Gastroesophageal sphincter (tissue), 4 donors: ENCODE data around the gene BEND7. TPM values are rescaled to one million over a fixed set of nuclear protein-coding genes. Genes with fewer than 3 reads are reported as not detected.

Experiments
- ATAC-seq: fragments of 150-250 bp; one replicate; pipeline ENCODE4 v1.9.1; 2016; ENCODE audit warnings: mild to moderate bottlenecking, moderate library complexity
- H3K27ac ChIP-seq, 4 donors: fragments of 200-600 bp; sonication (generic) in 3 of 4; 1 replicate in 3 of 4; 2 replicates in 1 of 4; pipeline ENCODE4 v1.5.1; 2016 to 2019
- H3K27me3 ChIP-seq: fragments of 200-600 bp; sonication (generic); one replicate; pipeline ENCODE4 v1.5.1; 2019
- H3K36me3 ChIP-seq, 2 donors: fragments of 200-600 bp; sonication (generic); one replicate each; pipeline ENCODE4 v1.5.1; 2019; ENCODE audit warnings: control low read depth in 1 of 2
- H3K4me1 ChIP-seq, 3 donors: fragments of 200-600 bp; sonication (generic); 1 replicate in 2 of 3; 2 replicates in 1 of 3; pipeline ENCODE4 v1.5.1; 2016 to 2019; ENCODE audit warnings: control low read depth in 2 of 3
- H3K4me3 ChIP-seq, 2 donors: fragments of 200-600 bp; sonication (generic); one replicate each; pipeline ENCODE4 v1.5.1; 2019; ENCODE audit warnings: mild to moderate bottlenecking in 1 of 2, moderate library complexity in 1 of 2
- H3K9me3 ChIP-seq, 3 donors: fragments of 200-600 bp; sonication (generic); one replicate each; pipeline ENCODE4 v1.5.1; 2017 to 2019; ENCODE audit warnings: control low read depth in 2 of 3
- EP300 ChIP-seq: sonication (generic); formaldehyde crosslinking; IDR thresholded peaks from one replicate; pipeline ENCODE4 v1.6.1; 2017; ENCODE audit warnings: antibody characterized with exemption, mild to moderate bottlenecking
- POLR2A ChIP-seq, 2 donors: fragments of 450-650 bp; IDR thresholded peaks; one replicate each; pipeline ENCODE4 v1.6.1; 2017; ENCODE audit warnings: antibody characterized with exemption in 2 of 2, mild to moderate bottlenecking in 2 of 2, moderate library complexity in 1 of 2
- POLR2AphosphoS5 ChIP-seq: sonication (generic); formaldehyde crosslinking; IDR thresholded peaks from one replicate; pipeline ENCODE4 v1.6.1; 2017; ENCODE audit warnings: antibody characterized with exemption
- WGBS, 2 donors: methylation state at CpG; one replicate each; pipeline ENCODE4 v1.1.5; 2018; ENCODE audit warnings: low coverage in 1 of 2; 5-methylcytosine and 5-hydroxymethylcytosine counted together
- total RNA-seq, 4 donors: library from RNA; depleted of rRNA; stranded (reverse); fragments of >200 nt; gene quantifications; one replicate each; pipeline ENCODE4 v1.1.0, GENCODE V29; 2016
- TF ChIP-seq, protein P1 (sequence below), 4 experiments: fragments of 200-600 bp in 2 of 4; fragments of 450-650 bp in 2 of 4; sonication (generic) in 1 of 4; IDR thresholded peaks; one replicate each; pipeline ENCODE4 v1.5.1; 2017 to 2019; ENCODE audit warnings: antibody characterized with exemption in 4 of 4, mild to moderate bottlenecking in 2 of 4, moderate library complexity in 2 of 4

The BEND7 gene
- total RNA-seq, 4 donors from 2014 or later, result 18.4 to 25.9 (median 22.5) TPM

DNA sequence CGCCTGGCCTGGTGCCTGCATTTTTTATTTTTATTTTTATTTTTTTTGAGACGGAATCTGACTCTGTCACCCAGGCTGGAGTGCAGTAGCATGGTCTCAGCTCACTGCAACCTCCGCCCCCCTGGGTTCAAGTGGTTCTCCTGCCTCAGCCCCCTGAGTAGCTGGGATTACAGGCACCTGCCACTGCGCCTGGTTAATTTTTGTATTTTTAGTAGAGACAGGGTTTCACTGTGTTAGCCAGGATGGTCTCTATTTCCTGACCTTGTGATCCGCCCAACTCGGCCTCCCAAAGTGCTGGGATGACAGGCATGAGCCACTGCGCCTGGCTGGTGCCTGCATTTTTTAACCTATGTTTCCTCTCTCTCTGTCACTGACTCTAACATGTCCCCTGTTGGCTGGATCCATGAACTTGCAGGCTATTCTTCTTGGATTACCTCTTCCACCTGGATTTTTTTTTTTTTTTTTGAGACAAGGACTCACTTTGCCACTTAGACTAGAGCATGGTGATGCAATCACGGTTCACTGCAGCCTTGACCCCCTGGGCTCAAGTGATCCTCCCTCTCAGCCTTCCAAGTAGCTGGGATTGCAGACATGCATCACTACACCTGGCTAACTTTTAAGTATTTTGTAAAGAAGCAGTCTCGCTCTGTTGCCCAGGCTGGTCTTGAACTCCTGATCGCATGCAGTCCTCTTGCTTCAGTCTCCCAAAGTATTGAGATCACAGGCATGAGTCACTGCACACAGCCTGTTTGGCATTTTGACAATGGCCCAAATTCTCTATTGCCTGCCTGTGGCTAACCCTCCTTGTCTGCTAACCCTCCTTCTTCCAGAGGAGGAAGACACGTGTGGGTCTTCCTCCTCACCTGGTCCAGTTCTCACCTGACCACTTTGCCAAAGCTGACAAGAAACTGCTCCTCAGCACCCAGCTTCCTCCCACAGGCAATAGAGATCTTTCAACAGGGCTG, 34.9 kb upstream of the BEND7 start:
- no peaks in the 10 kb centered on the region for H3K9me3 ChIP-seq
- no peak overlapping the region for H3K4me3 ChIP-seq
- H3K36me3 ChIP-seq, result no peaks in the 10 kb centered on the region
- TF ChIP-seq POLR2A (IDR thresholded peaks at IDR 0.05), result no peak
- TF ChIP-seq EP300, result no peak
- TF ChIP-seq, protein P1, sequence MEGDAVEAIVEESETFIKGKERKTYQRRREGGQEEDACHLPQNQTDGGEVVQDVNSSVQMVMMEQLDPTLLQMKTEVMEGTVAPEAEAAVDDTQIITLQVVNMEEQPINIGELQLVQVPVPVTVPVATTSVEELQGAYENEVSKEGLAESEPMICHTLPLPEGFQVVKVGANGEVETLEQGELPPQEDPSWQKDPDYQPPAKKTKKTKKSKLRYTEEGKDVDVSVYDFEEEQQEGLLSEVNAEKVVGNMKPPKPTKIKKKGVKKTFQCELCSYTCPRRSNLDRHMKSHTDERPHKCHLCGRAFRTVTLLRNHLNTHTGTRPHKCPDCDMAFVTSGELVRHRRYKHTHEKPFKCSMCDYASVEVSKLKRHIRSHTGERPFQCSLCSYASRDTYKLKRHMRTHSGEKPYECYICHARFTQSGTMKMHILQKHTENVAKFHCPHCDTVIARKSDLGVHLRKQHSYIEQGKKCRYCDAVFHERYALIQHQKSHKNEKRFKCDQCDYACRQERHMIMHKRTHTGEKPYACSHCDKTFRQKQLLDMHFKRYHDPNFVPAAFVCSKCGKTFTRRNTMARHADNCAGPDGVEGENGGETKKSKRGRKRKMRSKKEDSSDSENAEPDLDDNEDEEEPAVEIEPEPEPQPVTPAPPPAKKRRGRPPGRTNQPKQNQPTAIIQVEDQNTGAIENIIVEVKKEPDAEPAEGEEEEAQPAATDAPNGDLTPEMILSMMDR (IDR thresholded peaks at IDR 0.05), result no peak
- TF ChIP-seq POLR2AphosphoS5, result no peak
- no peak for ATAC-seq
- no peak overlapping the region for H3K27ac ChIP-seq
- 87 to 95% methylated on average over 9 to 10 of the region's 11 CpGs for WGBS, 2 donors
- no peaks in the 10 kb centered on the region for H3K27me3 ChIP-seq
- no peaks in the 10 kb centered on the region for H3K4me1 ChIP-seq

DNA sequence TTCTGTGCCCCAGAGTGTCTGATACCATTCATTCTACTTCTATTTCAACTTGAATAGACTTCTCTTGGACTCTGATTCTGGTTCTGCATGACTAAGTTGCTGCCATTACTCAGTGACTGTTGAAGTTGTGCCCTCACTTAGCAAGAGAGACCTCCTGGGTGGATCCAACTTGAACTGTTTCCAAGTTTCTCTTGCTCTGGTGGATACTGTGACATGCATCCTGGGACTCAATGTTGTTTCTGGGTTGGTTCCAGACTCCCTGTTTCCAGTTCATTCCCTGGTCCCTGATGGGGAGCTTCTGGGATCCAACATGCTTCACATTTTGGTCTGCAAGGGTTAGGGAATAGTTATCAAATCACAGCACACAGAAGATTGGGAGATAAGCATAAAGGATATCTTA, 31.8 kb upstream of the BEND7 start:
- TF ChIP-seq POLR2AphosphoS5 (no peak), EP300 (no peak), POLR2A (IDR thresholded peaks at IDR 0.05) (no peak)
- H3K36me3 ChIP-seq, result no peaks in the 10 kb centered on the region
- H3K27me3 ChIP-seq, result no peaks in the 10 kb centered on the region
- no peaks in the 10 kb centered on the region for H3K9me3 ChIP-seq
- H3K27ac ChIP-seq, result no peak overlapping the region
- H3K4me1 ChIP-seq, result no peaks in the 10 kb centered on the region
- ATAC-seq, result no peak
- no peak overlapping the region for H3K4me3 ChIP-seq

DNA sequence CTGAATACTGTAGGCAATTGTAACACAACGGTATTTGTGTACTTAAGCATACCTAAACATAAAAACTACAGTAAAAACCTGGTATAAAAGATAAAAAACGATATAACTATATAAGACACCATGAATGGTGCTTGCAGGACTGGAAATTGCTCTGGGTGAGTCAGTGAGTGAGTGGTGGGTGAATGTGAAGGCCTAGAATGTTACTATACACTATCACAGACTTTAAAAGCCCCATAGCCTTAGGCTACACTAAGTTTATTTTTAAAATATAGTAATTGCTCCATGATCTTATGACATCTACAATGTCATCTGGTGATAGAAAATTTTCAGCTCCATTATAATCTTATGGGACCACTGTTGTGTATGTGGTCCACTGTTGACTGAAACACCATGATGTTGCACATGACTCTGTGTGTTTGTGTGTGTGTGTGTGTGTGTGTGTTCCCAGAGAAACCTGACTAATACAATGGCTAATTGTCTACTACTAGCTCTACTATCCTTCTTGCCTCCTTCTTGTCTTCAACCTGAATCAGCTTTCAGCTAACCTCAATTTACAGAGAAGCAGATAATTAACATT, 30.4 kb upstream of the BEND7 start:
- 69 to 83% methylated on average over 2 of the region's 2 CpGs for WGBS, 2 donors
- no peak for ATAC-seq
- Histone ChIP-seq H3K27me3 (no peaks in the 10 kb centered on the region), H3K4me1 (no peaks in the 10 kb centered on the region), H3K36me3 (no peaks in the 10 kb centered on the region), H3K27ac (no peak overlapping the region), H3K9me3 (no peaks in the 10 kb centered on the region), H3K4me3 (no peak overlapping the region)
- TF ChIP-seq, protein P1 (IDR thresholded peaks at IDR 0.05), result no peak
- TF ChIP-seq POLR2AphosphoS5 (no peak), EP300 (no peak), POLR2A (IDR thresholded peaks at IDR 0.05) (no peak)

DNA sequence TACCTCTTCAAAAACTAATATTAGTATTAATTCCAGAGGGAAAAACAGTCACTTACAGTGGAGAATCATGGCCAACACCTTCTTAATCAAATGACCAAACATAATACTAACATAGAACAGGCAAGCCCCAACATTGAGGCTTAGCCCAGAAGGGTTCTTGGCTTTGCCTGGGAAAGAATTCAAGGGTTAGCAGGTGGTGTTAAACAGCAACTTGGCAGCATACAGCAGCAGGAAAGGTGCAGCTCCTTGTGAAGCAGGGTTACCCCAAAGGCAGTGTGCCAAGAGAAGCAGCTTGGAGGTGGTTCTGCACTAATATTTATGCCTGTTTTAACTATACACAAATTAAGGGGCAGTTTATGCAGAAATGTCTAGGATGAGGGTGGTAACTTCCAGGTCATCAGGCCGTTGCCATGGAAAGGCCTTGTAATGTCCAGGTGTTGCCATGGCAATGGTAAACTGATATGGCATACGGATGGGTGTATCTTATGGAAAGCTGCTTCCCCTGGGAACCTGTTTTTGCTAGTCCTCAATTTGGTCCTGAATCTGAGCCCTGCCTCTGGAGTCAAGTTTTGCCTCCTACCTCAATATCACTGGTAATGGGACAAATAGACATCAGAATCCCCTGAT, 27.2 kb upstream of the BEND7 start:
- H3K4me3 ChIP-seq, result no peak overlapping the region
- no peak for ATAC-seq
- WGBS, 2 donors, result 38 to 61% methylated on average over 1 to 2 of the region's 2 CpGs

DNA sequence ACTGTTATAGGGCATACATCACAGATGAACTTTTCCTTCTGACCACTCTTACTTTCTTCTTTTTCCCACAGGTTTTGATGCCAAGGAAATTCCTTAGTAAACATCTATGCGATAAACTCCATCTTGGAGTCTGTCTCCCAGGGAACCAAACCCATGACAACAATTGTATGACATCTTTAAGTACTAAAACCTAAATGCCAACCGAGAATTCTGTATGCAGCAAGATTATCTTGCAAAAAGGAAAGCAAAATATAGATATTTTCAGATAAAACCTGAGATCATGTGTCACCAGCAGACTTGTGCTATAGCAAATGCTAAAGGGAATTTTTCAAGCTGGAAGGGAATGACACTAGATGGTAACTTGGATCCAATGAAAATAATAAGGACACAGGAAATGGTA, 22.0 kb upstream of the BEND7 start:
- WGBS, 2 donors, result 57 to 81% methylated on average over 1 to 2 of the region's 2 CpGs
- H3K27me3 ChIP-seq, result peaks cover 11% of the 10 kb centered on the region
- H3K4me1 ChIP-seq, result no peaks in the 10 kb centered on the region
- H3K36me3 ChIP-seq, result no peaks in the 10 kb centered on the region
- TF ChIP-seq EP300 (no peak), POLR2AphosphoS5 (no peak), POLR2A (IDR thresholded peaks at IDR 0.05) (no peak)
- TF ChIP-seq, protein P1 (IDR thresholded peaks at IDR 0.05), result no peak
- no peak for ATAC-seq
- H3K4me3 ChIP-seq, result no peak overlapping the region
- H3K9me3 ChIP-seq, result peaks cover 0 to 26% (median 0%) of the 10 kb centered on the region in 3 donors
- no peak overlapping the region for H3K27ac ChIP-seq

More for the DNA sequence above, 27.2 kb upstream of the BEND7 start:
- H3K36me3 ChIP-seq, result no peaks in the 10 kb centered on the region
- TF ChIP-seq, protein P1 (IDR thresholded peaks at IDR 0.05), result no peak
- TF ChIP-seq POLR2A (IDR thresholded peaks at IDR 0.05) (no peak), POLR2AphosphoS5 (no peak), EP300 (no peak)
- H3K9me3 ChIP-seq, result peaks cover 0 to 4% (median 0%) of the 10 kb centered on the region in 3 donors
- H3K4me1 ChIP-seq, result no peaks in the 10 kb centered on the region
- no peaks in the 10 kb centered on the region for H3K27me3 ChIP-seq
- H3K27ac ChIP-seq, result no peak overlapping the region
